GM13977 (cell line): ENCODE measurements around the gene CERK.

Source experiments
- DNase-seq: peaks from one replicate; pipeline ENCODE4 v3.0.0; 2012; ENCODE audit warnings: low spot score
- CTCF ChIP-seq: IDR thresholded peaks from 2 replicates; pipeline ENCODE4 v1.5.1; 2012; ENCODE audit warnings: mild to moderate bottlenecking, control low read depth; ENCODE audit not compliant: insufficient read depth; ENCODE audit errors: extremely low read depth, missing control alignments
- in situ Hi-C: fragments of 300-500 bp; cut with MboI; formaldehyde crosslinking; loops from one replicate; pipeline ENCODE4 v1.12.0; 2022; ENCODE audit warnings: low sequenced_read_pairs, low pct_unique_long_range_greater_than_20kb, mixed read lengths, inconsistent platforms; ENCODE audit not compliant: unreplicated experiment

CERK gene

GRCh38 chr22:46665751-46666280 is 72.2 kb downstream of the CERK start:
- TF ChIP-seq CTCF, result no peak
- in situ Hi-C loops, result no loop called here
- no peak for DNase-seq

- no peak for DNase-seq
- TF ChIP-seq CTCF, result no peak
- in situ Hi-C loops, result no loop called here
Observed at GRCh38 chr22:46665151-46665695, 72.8 kb downstream of the CERK start.

GRCh38 chr22:46664301-46664855 is 73.7 kb downstream of the CERK start:
- DNase-seq, result no peak
- in situ Hi-C loops, result no loop called here
- TF ChIP-seq CTCF, result no peak

- in situ Hi-C loops, result no loop called here
- no peak for TF ChIP-seq CTCF
- DNase-seq, result no peak
Observed at GRCh38 chr22:46663436-46664100, 74.5 kb downstream of the CERK start.

- TF ChIP-seq CTCF, result no peak
- DNase-seq, result no peak
- in situ Hi-C loops, result no loop called here
Observed at GRCh38 chr22:46663001-46663400, 75.1 kb downstream of the CERK start.

GRCh38 chr22:46662226-46662625 is 75.8 kb downstream of the CERK start:
- TF ChIP-seq CTCF, result no peak

More at GRCh38 chr22:46662226-46662625, 75.8 kb downstream of the CERK start:
- in situ Hi-C loops, result no loop called here
- no peak for DNase-seq
